MV-4-11 (cell line): ENCODE measurements around the gene ZNF277.
"Not testable (repeated sequence)": the region's sequence is repeated elsewhere in the genome, so short reads cannot be mapped to it uniquely, and the experiment has no call there.

Source experiments
- DNase-seq: peaks from one replicate; lab custom pipeline; 2025; lab: John Stamatoyannopoulos, UW

Gene ZNF277

GRCh38 chr7:112212571-112212970, 6.1 kb downstream of the ZNF277 start:
- DNase-seq: no peak

- DNase-seq: no peak
These were observed 7.2 kb downstream of the ZNF277 start for GRCh38 chr7:112213735-112214134.

GRCh38 chr7:112214268-112214667, 7.8 kb downstream of the ZNF277 start:
- no peak for DNase-seq

GRCh38 chr7:112214883-112215282, 8.4 kb downstream of the ZNF277 start:
- DNase-seq: no peak

- DNase-seq: no peak
These were observed 9.3 kb downstream of the ZNF277 start for GRCh38 chr7:112215787-112216186.

- DNase-seq: no peak
These were observed 14.5 kb downstream of the ZNF277 start for GRCh38 chr7:112220877-112221434.

- no peak for DNase-seq
These were observed 16.8 kb downstream of the ZNF277 start for GRCh38 chr7:112223310-112223709.

- no peak for DNase-seq
These were observed 17.7 kb downstream of the ZNF277 start for GRCh38 chr7:112224186-112224585.

- no peak for DNase-seq
These were observed 18.5 kb downstream of the ZNF277 start for GRCh38 chr7:112225006-112225405.

- no peak for DNase-seq
These were observed 20.3 kb downstream of the ZNF277 start for GRCh38 chr7:112226701-112227276.

- DNase-seq: no peak
These were observed 22.1 kb downstream of the ZNF277 start for GRCh38 chr7:112228632-112229031.

- no peak for DNase-seq
These were observed 25.9 kb downstream of the ZNF277 start for GRCh38 chr7:112232212-112232978.

GRCh38 chr7:112233048-112233697, 26.7 kb downstream of the ZNF277 start:
- DNase-seq: no peak

GRCh38 chr7:112234147-112234546, 27.7 kb downstream of the ZNF277 start:
- no peak for DNase-seq

GRCh38 chr7:112236597-112236996, 30.1 kb downstream of the ZNF277 start:
- DNase-seq: no peak

- DNase-seq: no peak
These were observed 31.8 kb downstream of the ZNF277 start for GRCh38 chr7:112238330-112238729.

GRCh38 chr7:112238852-112239610, 32.5 kb downstream of the ZNF277 start:
- no peak for DNase-seq

GRCh38 chr7:112248598-112248997, 42.1 kb downstream of the ZNF277 start:
- no peak for DNase-seq

GRCh38 chr7:112249967-112250366, 43.5 kb downstream of the ZNF277 start:
- DNase-seq: not testable (repeated sequence)

GRCh38 chr7:112252141-112252540, 45.6 kb downstream of the ZNF277 start:
- DNase-seq: no peak

GRCh38 chr7:112252691-112253090, 46.2 kb downstream of the ZNF277 start:
- no peak for DNase-seq

GRCh38 chr7:112254156-112254555, 47.7 kb downstream of the ZNF277 start:
- no peak for DNase-seq
